ENCODE measurements around the gene SEMA6B. TPM values are rescaled to one million over a fixed set of nuclear protein-coding genes. Genes with fewer than 3 reads are reported as not detected.

The SEMA6B gene
- polyA plus RNA-seq, 4 donors, result 2.3 to 5.4 (median 3.7) TPM

DNA sequence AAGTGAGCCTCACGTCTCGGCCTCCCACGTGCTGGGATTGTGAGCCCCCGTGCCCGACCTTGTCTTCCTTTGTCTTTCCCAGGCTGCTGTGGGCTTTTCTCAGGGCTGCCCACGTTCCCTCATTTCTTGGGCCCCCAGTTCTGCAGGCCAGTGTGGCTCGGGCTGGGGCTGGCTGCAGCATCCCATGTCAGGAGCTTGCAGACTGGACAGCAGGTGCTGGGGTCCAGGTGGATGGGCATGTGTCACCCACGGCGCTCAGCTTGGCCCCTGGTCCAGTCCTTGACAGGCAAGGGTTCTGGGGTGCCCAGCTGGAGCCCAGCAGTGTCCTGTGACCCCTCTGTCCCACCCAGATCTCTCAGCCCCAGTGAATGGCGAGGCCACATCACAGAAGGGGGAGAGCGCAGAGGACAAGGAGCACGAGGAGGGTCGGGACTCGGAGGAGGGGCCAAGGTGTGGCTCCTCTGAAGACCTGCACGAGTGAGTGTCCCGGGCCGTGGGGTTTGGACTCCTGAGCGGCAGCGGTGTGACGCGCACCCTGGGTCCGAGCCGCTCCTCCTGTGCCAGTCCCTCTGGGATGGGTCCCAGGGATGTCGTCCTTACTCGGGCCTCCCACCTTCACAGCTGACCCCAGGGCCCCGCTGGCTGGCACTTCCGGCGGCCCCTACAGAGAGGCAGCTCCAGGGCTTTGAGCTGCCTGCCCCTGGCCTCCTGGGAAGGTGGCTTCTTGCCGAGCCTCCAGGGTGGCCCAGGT is 58.5 kb downstream of the SEMA6B start:
- no peak for DNase-seq (ENCODE audit: low read depth in 4 of 4, low spot score in 3 of 4)

GRCh38 chr19:4499855-4500254 is 59.6 kb downstream of the SEMA6B start:
- no peak for DNase-seq (ENCODE audit: low read depth in 4 of 4, low spot score in 3 of 4)

- no peak for DNase-seq (ENCODE audit: low read depth in 4 of 4, low spot score in 3 of 4)
Measured at GRCh38 chr19:4499318-4499717, 60.2 kb downstream of the SEMA6B start.

DNA sequence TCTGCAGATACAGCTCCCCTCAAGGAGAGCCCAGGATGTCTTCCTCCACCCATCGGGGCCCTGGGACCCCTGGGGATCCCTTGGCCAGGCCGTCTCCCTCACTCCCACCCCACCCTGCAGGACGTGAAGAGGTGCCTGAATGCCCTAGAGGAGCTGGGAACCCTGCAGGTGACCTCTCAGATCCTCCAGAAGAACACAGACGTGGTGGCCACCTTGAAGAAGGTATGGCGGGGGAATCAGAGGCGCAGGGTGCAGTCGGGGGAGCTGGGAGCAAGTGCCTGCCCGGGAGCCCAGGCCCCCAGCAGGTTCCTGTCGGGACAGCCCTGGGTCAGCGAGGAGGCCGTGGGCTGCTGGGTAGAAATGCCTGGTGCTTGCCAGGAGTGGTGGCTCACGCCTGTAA is 60.8 kb downstream of the SEMA6B start:
- DNase-seq (ENCODE audit: low read depth in 4 of 4, low spot score in 3 of 4), result no peak

DNA sequence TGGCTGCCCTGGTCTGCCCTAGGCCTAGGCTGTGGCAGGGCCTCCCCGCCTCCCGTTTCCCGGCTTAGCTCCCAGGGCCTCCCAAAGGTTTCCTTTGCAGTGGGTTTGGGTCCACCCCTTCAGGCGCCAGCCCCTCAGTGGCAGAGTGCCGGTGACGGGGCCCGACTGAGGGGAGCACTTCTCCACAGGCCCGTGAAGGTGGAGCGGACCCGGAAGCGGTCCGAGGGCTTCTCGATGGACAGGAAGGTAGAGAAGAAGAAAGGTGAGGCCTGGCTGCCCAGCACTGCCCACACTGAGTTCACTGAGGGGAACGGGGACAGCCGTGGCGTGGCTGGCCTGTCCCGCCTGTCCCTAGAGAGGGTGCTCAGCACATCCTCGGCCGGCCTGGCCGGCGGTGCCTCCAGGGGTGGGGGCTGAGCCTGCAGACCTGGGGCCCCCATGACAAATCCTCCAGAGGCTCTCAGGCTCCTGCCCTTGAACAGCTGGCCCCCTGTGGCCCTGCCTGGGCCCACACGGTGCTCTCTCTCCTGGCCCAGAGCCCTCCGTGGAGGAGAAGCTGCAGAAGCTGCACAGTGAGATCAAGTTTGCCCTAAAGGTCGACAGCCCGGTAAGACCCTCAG is 61.6 kb downstream of the SEMA6B start:
- DNase-seq (ENCODE audit: low read depth in 4 of 4, low spot score in 3 of 4), result no peak

- no peak for DNase-seq (ENCODE audit: low read depth in 4 of 4, low spot score in 3 of 4)
Measured at GRCh38 chr19:4496304-4496703, 63.2 kb downstream of the SEMA6B start.

GRCh38 chr19:4495471-4495870 is 64.0 kb downstream of the SEMA6B start:
- no peak for DNase-seq (ENCODE audit: low read depth in 4 of 4, low spot score in 3 of 4)

DNA sequence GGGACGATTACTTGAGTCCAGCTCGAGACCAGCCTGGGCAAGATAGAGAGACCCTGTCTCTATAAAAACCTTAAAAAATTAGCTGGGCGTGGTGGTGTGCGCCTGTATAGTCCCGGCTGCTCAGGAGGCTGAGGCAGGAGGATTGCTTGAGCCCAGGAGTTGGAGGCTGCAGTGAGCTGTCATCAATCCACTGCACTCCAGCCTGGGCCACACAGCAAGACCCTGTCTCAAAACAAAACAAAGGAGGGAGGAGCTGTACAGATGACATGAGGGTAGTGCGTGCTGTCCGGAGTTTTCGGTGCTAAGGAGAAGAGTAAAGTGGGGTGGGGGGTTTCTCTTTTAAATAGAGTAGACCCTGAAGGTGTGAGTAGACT is 64.8 kb downstream of the SEMA6B start:
- no peak for DNase-seq (ENCODE audit: low read depth in 4 of 4, low spot score in 3 of 4)

DNA sequence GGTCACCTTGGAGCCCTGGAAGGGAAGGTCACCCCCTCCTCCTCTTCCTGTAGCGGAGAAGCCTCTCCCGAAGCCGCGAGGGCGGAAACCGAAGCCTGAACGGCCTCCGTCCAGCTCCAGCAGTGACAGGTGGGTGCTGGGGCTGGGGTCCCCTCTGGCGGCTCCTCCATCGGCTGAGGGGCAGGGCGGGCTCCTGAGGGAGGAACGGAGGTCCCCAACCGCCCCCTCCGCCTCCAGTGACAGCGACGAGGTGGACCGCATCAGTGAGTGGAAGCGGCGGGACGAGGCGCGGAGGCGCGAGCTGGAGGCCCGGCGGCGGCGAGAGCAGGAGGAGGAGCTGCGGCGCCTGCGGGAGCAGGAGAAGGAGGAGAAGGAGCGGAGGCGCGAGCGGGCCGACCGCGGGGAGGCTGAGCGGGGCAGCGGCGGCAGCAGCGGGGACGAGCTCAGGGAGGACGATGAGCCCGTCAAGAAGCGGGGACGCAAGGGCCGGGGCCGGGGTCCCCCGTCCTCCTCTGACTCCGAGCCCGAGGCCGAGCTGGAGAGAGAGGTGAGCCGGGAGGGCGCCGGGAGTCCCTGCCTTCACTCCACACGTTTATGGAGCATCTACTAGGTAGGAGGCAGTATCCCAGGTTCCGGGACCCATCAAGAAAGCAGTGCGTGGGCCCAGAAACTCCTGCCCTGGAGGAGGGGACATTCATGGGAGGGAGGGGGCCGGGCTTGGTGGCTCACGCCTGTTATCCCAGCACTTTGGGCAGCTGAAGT is 65.4 kb downstream of the SEMA6B start:
- DNase-seq (ENCODE audit: low read depth in 4 of 4, low spot score in 3 of 4), result no peak

GRCh38 chr19:4493104-4493928 is 66.2 kb downstream of the SEMA6B start:
- no peak for DNase-seq (ENCODE audit: low read depth in 4 of 4, low spot score in 3 of 4)

Other genes starting within 250 kb of the SEMA6B start
- 10 to 100 TPM; 12.5 to 40.1 (median 18.0) TPM for gene STAP2, start 220.9 kb downstream of the SEMA6B start, polyA plus RNA-seq (ENCODE audit: insufficient read length in 4 of 4)
- 10 to 100 TPM; 14.1 to 30.4 (median 20.5) TPM for gene MPND, start 216.1 kb downstream of the SEMA6B start, polyA plus RNA-seq (ENCODE audit: insufficient read length in 4 of 4)
- 10 to 100 TPM; 56.1 to 77.6 (median 72.3) TPM for gene SH3GL1, start 159.1 kb downstream of the SEMA6B start, polyA plus RNA-seq (ENCODE audit: insufficient read length in 4 of 4)
- 10 to 100 TPM; 19.0 to 25.5 (median 22.8) TPM for gene CHAF1A, start 157.0 kb downstream of the SEMA6B start, polyA plus RNA-seq (ENCODE audit: insufficient read length in 4 of 4)
- gene UBXN6, start 101.9 kb downstream of the SEMA6B start, polyA plus RNA-seq (ENCODE audit: insufficient read length in 4 of 4), result 100 to 1,000 TPM in 1 of 4 donors, 10 to 100 TPM in 3; 82.7 to 125 (median 89.8) TPM
- gene HDGFL2, start 87.4 kb downstream of the SEMA6B start, polyA plus RNA-seq (ENCODE audit: insufficient read length in 4 of 4), result 10 to 100 TPM; 62.6 to 88.6 (median 66.3) TPM
- gene PLIN4, start 41.2 kb downstream of the SEMA6B start, polyA plus RNA-seq (ENCODE audit: insufficient read length in 4 of 4), result 1 to 10 TPM in 1 of 4 donors, under 1 TPM in 3; 0.43 to 2.1 (median 0.86) TPM
- gene PLIN5, start 24.5 kb downstream of the SEMA6B start, polyA plus RNA-seq (ENCODE audit: insufficient read length in 4 of 4), result 10 to 100 TPM in 1 of 4 donors, 1 to 10 TPM in 2, under 1 TPM in 1; 0.96 to 10.9 (median 3.0) TPM
- gene LRG1, start 19.6 kb downstream of the SEMA6B start, polyA plus RNA-seq (ENCODE audit: insufficient read length in 4 of 4), result under 1 TPM; 0.49 to 0.96 (median 0.81) TPM
- gene TNFAIP8L1, start 79.8 kb upstream of the SEMA6B start, polyA plus RNA-seq (ENCODE audit: insufficient read length in 4 of 4), result 10 to 100 TPM in 2 of 4 donors, 1 to 10 TPM in 2; 9.4 to 15.4 (median 10.8) TPM
- gene MYDGF, start 110.7 kb upstream of the SEMA6B start, polyA plus RNA-seq (ENCODE audit: insufficient read length in 4 of 4), result 10 to 100 TPM; 58.8 to 84.5 (median 78.5) TPM
- gene DPP9, start 164.2 kb upstream of the SEMA6B start, polyA plus RNA-seq (ENCODE audit: insufficient read length in 4 of 4), result 10 to 100 TPM; 17.4 to 26.5 (median 20.8) TPM
- gene FEM1A, start 232.1 kb upstream of the SEMA6B start, polyA plus RNA-seq (ENCODE audit: insufficient read length in 4 of 4), result 1 to 10 TPM; 1.2 to 2.8 (median 1.8) TPM